Measurements from ENCODE around the gene ZNF780A.
"Not testable (repeated sequence)": the region's sequence is repeated elsewhere in the genome, so short reads cannot be mapped to it uniquely, and the experiment has no call there.

GRCh38 chr19:40118638-40119037 is 27.9 kb upstream of the ZNF780A start:
- not testable (repeated sequence) for TF ChIP-seq POLR2A, CTCF (IDR thresholded peaks at IDR 0.05)
